ENCODE measurements around the gene ZNF93. TPM values are rescaled to one million over a fixed set of nuclear protein-coding genes. Genes with fewer than 3 reads are reported as not detected.
"Not testable (repeated sequence)": the region's sequence is repeated elsewhere in the genome, so short reads cannot be mapped to it uniquely, and the experiment has no call there.

The ZNF93 gene
- 1.2 TPM for total RNA-seq
- long read RNA-seq, partial matches to known transcripts, result 0 of 5 reads
- long read RNA-seq, other reads (novel, unspliced or antisense), result 0 of 5 reads

- DNase-seq, result peak; percentile 95
- peak; percentile 99 for ATAC-seq (ENCODE audit: poor library complexity)
- intact Hi-C loops (cut with DNase I), result no loop called here
Observed at GRCh38 chr19:19900729-19901444, at the start of gene ZNF93. Gene ZNF93, plus strand, starts transcription at chr19:19900946. Its CDS starts 143 bp downstream, at chr19:19901089.

GRCh38 chr19:19851740-19852139 is 49.0 kb upstream of the ZNF93 start:
- DNase-seq; intact Hi-C loops (cut with DNase I); ATAC-seq (ENCODE audit: poor library complexity): not testable (repeated sequence)

GRCh38 chr19:19858751-19859150 is 42.0 kb upstream of the ZNF93 start:
- intact Hi-C loops (cut with DNase I), result no loop called here
- ATAC-seq (ENCODE audit: poor library complexity) (no peak), DNase-seq (no peak)

GRCh38 chr19:19860756-19861390 is 39.9 kb upstream of the ZNF93 start:
- DNase-seq, result no peak
- ATAC-seq (ENCODE audit: poor library complexity), result no peak
- intact Hi-C loops (cut with DNase I), result no loop called here

- peak; percentile 99 for ATAC-seq (ENCODE audit: poor library complexity)
- intact Hi-C loops (cut with DNase I), result no loop called here
- peak; percentile 98 for DNase-seq
Observed at GRCh38 chr19:19865750-19866610, 34.8 kb upstream of the ZNF93 start, which contains the start of gene ZNF253. Gene ZNF253, plus strand, starts transcription at chr19:19865882. Its CDS starts 115 bp downstream, at chr19:19865997.

- intact Hi-C loops (cut with DNase I), result no loop called here
Observed at GRCh38 chr19:19866611-19867248, 34.0 kb upstream of the ZNF93 start.

GRCh38 chr19:19870086-19870485 is 30.7 kb upstream of the ZNF93 start:
- intact Hi-C loops (cut with DNase I); ATAC-seq (ENCODE audit: poor library complexity); DNase-seq: not testable (repeated sequence)

More at GRCh38 chr19:19866611-19867248, 34.0 kb upstream of the ZNF93 start:
- no peak for ATAC-seq (ENCODE audit: poor library complexity)
- no peak for DNase-seq

- DNase-seq (no peak), ATAC-seq (ENCODE audit: poor library complexity) (no peak)
- intact Hi-C loops (cut with DNase I), result no loop called here
Observed at GRCh38 chr19:19871932-19872331, 28.8 kb upstream of the ZNF93 start.

GRCh38 chr19:19873381-19873780 is 27.4 kb upstream of the ZNF93 start:
- DNase-seq (no peak), ATAC-seq (ENCODE audit: poor library complexity) (no peak)
- intact Hi-C loops (cut with DNase I), result no loop called here

GRCh38 chr19:19877724-19878123 is 23.0 kb upstream of the ZNF93 start:
- DNase-seq, result no peak

GRCh38 chr19:19884583-19884982 is 16.2 kb upstream of the ZNF93 start:
- no peak for ATAC-seq (ENCODE audit: poor library complexity)
- intact Hi-C loops (cut with DNase I), result no loop called here
- no peak for DNase-seq

More at GRCh38 chr19:19877724-19878123, 23.0 kb upstream of the ZNF93 start:
- intact Hi-C loops (cut with DNase I), result no loop called here
- ATAC-seq (ENCODE audit: poor library complexity), result no peak

- DNase-seq; intact Hi-C loops (cut with DNase I); ATAC-seq (ENCODE audit: poor library complexity): not testable (repeated sequence)
Observed at GRCh38 chr19:19892055-19892941, 8.4 kb upstream of the ZNF93 start.

- intact Hi-C loops (cut with DNase I), result no loop called here
- no peak for DNase-seq
- ATAC-seq (ENCODE audit: poor library complexity), result no peak
Observed at GRCh38 chr19:19900139-19900728, 512 bp upstream of the ZNF93 start.

GRCh38 chr19:19907551-19907950 is 6.8 kb downstream of the ZNF93 start:
- intact Hi-C loops (cut with DNase I); DNase-seq; ATAC-seq (ENCODE audit: poor library complexity): not testable (repeated sequence)

GRCh38 chr19:19909654-19910053 is 8.9 kb downstream of the ZNF93 start:
- no peak for DNase-seq
- intact Hi-C loops (cut with DNase I), result no loop called here
- ATAC-seq (ENCODE audit: poor library complexity), result no peak

- DNase-seq (no peak), ATAC-seq (ENCODE audit: poor library complexity) (no peak)
- intact Hi-C loops (cut with DNase I), result no loop called here
Observed at GRCh38 chr19:19911150-19911549, 10.4 kb downstream of the ZNF93 start.

GRCh38 chr19:19914596-19914995 is 13.8 kb downstream of the ZNF93 start:
- DNase-seq, result no peak
- ATAC-seq (ENCODE audit: poor library complexity), result no peak
- intact Hi-C loops (cut with DNase I), result no loop called here
